HEK293 (cell line): ENCODE data around the gene TMIGD1.

Experiments
- BCL11A ChIP-seq: fragments of 450-650 bp; formaldehyde crosslinking; IDR thresholded peaks from 2 replicates; pipeline ENCODE4 v1.5.1; 2016; ENCODE audit warnings: low read depth, missing biosample characterization, missing genetic modification characterization
- GLIS2 ChIP-seq: fragments of 450-650 bp; formaldehyde crosslinking; IDR thresholded peaks from 2 replicates; pipeline ENCODE4 v1.5.1; 2016; ENCODE audit warnings: missing biosample characterization, missing genetic modification characterization
- HIC1 ChIP-seq: fragments of 450-650 bp; formaldehyde crosslinking; IDR thresholded peaks from 2 replicates; pipeline ENCODE4 v1.5.1; 2016; ENCODE audit warnings: missing biosample characterization, missing genetic modification characterization
- HOXD13 ChIP-seq: sonication (generic); formaldehyde crosslinking; IDR thresholded peaks from 2 replicates; pipeline ENCODE4 v1.8.0; 2022; ENCODE audit warnings: missing genetic modification reagents, borderline replicate concordance
- KLF17 ChIP-seq: fragments of 450-650 bp; formaldehyde crosslinking; IDR thresholded peaks from 2 replicates; pipeline ENCODE4 v1.5.1; 2016; ENCODE audit warnings: missing biosample characterization, missing genetic modification characterization
- KLF9 ChIP-seq: fragments of 450-650 bp; formaldehyde crosslinking; IDR thresholded peaks from 2 replicates; pipeline ENCODE4 v1.5.1; 2016; ENCODE audit warnings: missing biosample characterization, missing genetic modification characterization, low read depth
- OSR2 ChIP-seq: fragments of 450-650 bp; formaldehyde crosslinking; IDR thresholded peaks from 2 replicates; pipeline ENCODE4 v1.5.1; 2016; ENCODE audit warnings: missing biosample characterization, missing genetic modification characterization
- PRDM1 ChIP-seq: fragments of 450-650 bp; formaldehyde crosslinking; IDR thresholded peaks from 2 replicates; pipeline ENCODE4; 2016; ENCODE audit warnings: missing biosample characterization, missing genetic modification characterization
- REPIN1 ChIP-seq: fragments of 450-650 bp; formaldehyde crosslinking; IDR thresholded peaks from 2 replicates; pipeline ENCODE4 v1.5.1; 2017; ENCODE audit warnings: missing biosample characterization, missing genetic modification characterization, low read depth
- SCRT1 ChIP-seq: fragments of 450-650 bp; formaldehyde crosslinking; IDR thresholded peaks from 2 replicates; pipeline ENCODE4 v1.5.1; 2016; ENCODE audit warnings: missing biosample characterization, missing genetic modification characterization, borderline replicate concordance
- TCF7L2 ChIP-seq: IDR thresholded peaks from 2 replicates; pipeline ENCODE4 v1.6.1; 2011; ENCODE audit warnings: low read depth, mild to moderate bottlenecking, inconsistent platforms, low read length, moderate library complexity, borderline replicate concordance
- TSHZ1 ChIP-seq: fragments of 450-650 bp; formaldehyde crosslinking; IDR thresholded peaks from 2 replicates; pipeline ENCODE4 v1.5.1; 2016; ENCODE audit warnings: missing biosample characterization, missing genetic modification characterization, borderline replicate concordance
- ZBTB17 ChIP-seq: fragments of 450-650 bp; formaldehyde crosslinking; IDR thresholded peaks from 2 replicates; pipeline ENCODE4 v1.5.1; 2016; ENCODE audit warnings: missing biosample characterization, missing genetic modification characterization
- ZBTB26 ChIP-seq: fragments of 450-650 bp; formaldehyde crosslinking; optimal IDR thresholded peaks from 2 replicates; pipeline ENCODE3; 2016; ENCODE audit warnings: missing biosample characterization, mild to moderate bottlenecking, missing genetic modification characterization
- ZBTB48 ChIP-seq: fragments of 450-650 bp; formaldehyde crosslinking; IDR thresholded peaks from 2 replicates; pipeline ENCODE4 v1.5.1; 2016; ENCODE audit warnings: missing biosample characterization, missing genetic modification characterization
- ZBTB8A ChIP-seq: fragments of 450-650 bp; formaldehyde crosslinking; IDR thresholded peaks from 2 replicates; pipeline ENCODE4 v1.5.1; 2016; ENCODE audit warnings: missing biosample characterization, missing genetic modification characterization
- ZNF132 ChIP-seq: fragments of 450-650 bp; formaldehyde crosslinking; IDR thresholded peaks from 2 replicates; pipeline ENCODE4 v1.5.1; 2017; ENCODE audit warnings: missing biosample characterization, missing genetic modification characterization, borderline replicate concordance
- ZNF133 ChIP-seq: fragments of 450-650 bp; formaldehyde crosslinking; IDR thresholded peaks from 2 replicates; pipeline ENCODE4 v1.5.1; 2016; ENCODE audit warnings: missing biosample characterization, missing genetic modification characterization
- ZNF174 ChIP-seq: fragments of 450-650 bp; formaldehyde crosslinking; IDR thresholded peaks from 2 replicates; pipeline ENCODE4 v1.5.0; 2017; ENCODE audit warnings: missing biosample characterization, mild to moderate bottlenecking, missing genetic modification characterization
- ZNF223 ChIP-seq: fragments of 450-650 bp; formaldehyde crosslinking; IDR thresholded peaks from 2 replicates; pipeline ENCODE4 v1.5.1; 2016; ENCODE audit warnings: missing biosample characterization, missing genetic modification characterization
- ZNF324 ChIP-seq: fragments of 450-650 bp; formaldehyde crosslinking; IDR thresholded peaks from 2 replicates; pipeline ENCODE4 v1.5.1; 2016; ENCODE audit warnings: missing biosample characterization, missing genetic modification characterization
- ZNF362 ChIP-seq: fragments of 450-650 bp; formaldehyde crosslinking; IDR thresholded peaks from 2 replicates; pipeline ENCODE4 v1.5.1; 2016; ENCODE audit warnings: missing biosample characterization, missing genetic modification characterization
- ZNF398 ChIP-seq: fragments of 450-650 bp; formaldehyde crosslinking; IDR thresholded peaks from 2 replicates; pipeline ENCODE4 v1.5.1; 2017; ENCODE audit warnings: missing biosample characterization, missing genetic modification characterization
- ZNF426 ChIP-seq: fragments of 450-650 bp; formaldehyde crosslinking; IDR thresholded peaks from 2 replicates; pipeline ENCODE4 v1.5.1; 2017; ENCODE audit warnings: missing biosample characterization, missing genetic modification characterization, mild to moderate bottlenecking, inconsistent platforms, moderate library complexity
- ZNF544 ChIP-seq: fragments of 450-650 bp; formaldehyde crosslinking; IDR thresholded peaks from 2 replicates; pipeline ENCODE4 v1.5.0; 2017; ENCODE audit warnings: missing biosample characterization, missing genetic modification characterization
- ZNF639 ChIP-seq: fragments of 450-650 bp; formaldehyde crosslinking; IDR thresholded peaks from 2 replicates; pipeline ENCODE4 v1.5.1; 2016; ENCODE audit warnings: missing biosample characterization, missing genetic modification characterization
- ZNF776 ChIP-seq: fragments of 450-650 bp; formaldehyde crosslinking; IDR thresholded peaks from 2 replicates; pipeline ENCODE4 v1.5.0; 2017; ENCODE audit warnings: missing biosample characterization, missing genetic modification characterization, borderline replicate concordance
- ZNF791 ChIP-seq: fragments of 450-650 bp; formaldehyde crosslinking; IDR thresholded peaks from 2 replicates; pipeline ENCODE4 v1.5.1; 2016; ENCODE audit warnings: missing biosample characterization, missing genetic modification characterization
- ZNF843 ChIP-seq: fragments of 450-650 bp; formaldehyde crosslinking; IDR thresholded peaks from 2 replicates; pipeline ENCODE4 v1.5.1; 2016; ENCODE audit warnings: missing biosample characterization, missing genetic modification characterization

TMIGD1 gene

GRCh38 chr17:30378825-30379302 lies 45.0 kb upstream of the TMIGD1 start, which contains the start of gene CPD (continued):
- TF ChIP-seq ZNF398 (no peak), KLF17 (0 out of 2 replicates have a peak, but pooled peaks have one; percentile 41), ZNF791 (no peak), ZNF843 (tag by site-specific recombination) (0 out of 2 replicates have a peak, but pooled peaks have one; percentile 49), TCF7L2 (no peak), ZNF362 (tag by site-specific recombination) (no peak), ZNF132 (tag by site-specific recombination) (no peak), GLIS2 (tag by site-specific recombination) (peak; percentile 67), ZNF133 (no peak), TSHZ1 (tag by site-specific recombination) (peak; percentile 36; the same call in 1 of the 2 replicates), ZNF544 (tag by site-specific recombination) (no peak), ZBTB17 (tag by site-specific recombination) (peak; percentile 68), HIC1 (tag by site-specific recombination) (no peak), PRDM1 (tag by site-specific recombination) (no peak), ZBTB26 (tag by site-specific recombination) (peak; percentile 73), SCRT1 (tag by site-specific recombination) (no peak), KLF9 (tag by site-specific recombination) (peak; percentile 28; the same call in 1 of the 2 replicates), ZNF174 (no peak), ZBTB48 (tag by site-specific recombination) (no peak), ZBTB8A (tag by site-specific recombination) (no peak), ZNF223 (tag by site-specific recombination) (no peak), HOXD13 (no peak), OSR2 (tag by site-specific recombination) (peak; percentile 55), ZNF324 (tag by site-specific recombination) (peak; percentile 78; the same call in 1 of the 2 replicates), ZNF639 (no peak), ZNF776 (tag by site-specific recombination) (no peak), REPIN1 (tag by site-specific recombination) (no peak), BCL11A (tag by site-specific recombination) (no peak), ZNF426 (no peak)
